Measurements from ENCODE around the gene GXYLT2.
"Not testable (repeated sequence)": the region's sequence is repeated elsewhere in the genome, so short reads cannot be mapped to it uniquely, and the experiment has no call there.

The GXYLT2 gene

DNA sequence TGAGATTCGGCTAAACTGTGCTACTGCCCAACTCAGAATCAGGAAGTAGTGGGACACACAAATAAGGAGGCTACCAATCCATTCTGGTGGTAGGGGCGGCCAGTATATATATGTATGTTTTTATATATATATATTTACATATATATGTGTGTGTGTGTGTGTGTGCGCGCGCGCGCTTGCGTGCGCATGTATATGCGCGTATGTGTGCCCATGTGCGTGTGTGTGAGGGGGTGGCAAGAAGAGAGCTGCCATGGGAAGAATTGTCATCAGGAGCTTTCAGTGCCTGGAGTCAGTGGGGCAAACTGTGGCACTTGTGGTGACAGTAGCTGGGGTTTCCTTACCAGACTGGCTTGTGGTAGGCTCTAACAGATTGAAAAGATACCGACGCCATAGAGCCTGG is 26.5 kb downstream of the GXYLT2 start:
- Histone ChIP-seq H3K27me3 (ENCODE audit: control insufficient read depth, insufficient read depth, low read length) (no peaks in the 10 kb centered on the region), H3K9me3 (ENCODE audit: control insufficient read depth, low read length) (no peaks in the 10 kb centered on the region), H3K4me3 (ENCODE audit: low read length) (no peak overlapping the region), H3K9ac (ENCODE audit: low read length) (no peak overlapping the region), H3K4me1 (ENCODE audit: control insufficient read depth, insufficient read depth, low read length) (no peaks in the 10 kb centered on the region), H3K36me3 (ENCODE audit: control insufficient read depth, insufficient read depth, low read length) (no peaks in the 10 kb centered on the region)

GRCh38 chr3:72916250-72916649 is 28.4 kb downstream of the GXYLT2 start:
- H3K4me1 ChIP-seq (ENCODE audit: control insufficient read depth, insufficient read depth, low read length) = no peaks in the 10 kb centered on the region
- H3K27me3 ChIP-seq (ENCODE audit: control insufficient read depth, insufficient read depth, low read length) = no peaks in the 10 kb centered on the region
- H3K9me3 ChIP-seq (ENCODE audit: control insufficient read depth, low read length) = no peaks in the 10 kb centered on the region
- no peak overlapping the region for H3K9ac ChIP-seq (ENCODE audit: low read length)
- H3K36me3 ChIP-seq (ENCODE audit: control insufficient read depth, insufficient read depth, low read length) = no peaks in the 10 kb centered on the region
- H3K4me3 ChIP-seq (ENCODE audit: low read length) = no peak overlapping the region

- H3K4me1 ChIP-seq (ENCODE audit: control insufficient read depth, insufficient read depth, low read length) = no peaks in the 10 kb centered on the region
- H3K4me3 ChIP-seq (ENCODE audit: low read length) = no peak overlapping the region
- no peaks in the 10 kb centered on the region for H3K27me3 ChIP-seq (ENCODE audit: control insufficient read depth, insufficient read depth, low read length)
- H3K9me3 ChIP-seq (ENCODE audit: control insufficient read depth, low read length) = no peaks in the 10 kb centered on the region
- H3K36me3 ChIP-seq (ENCODE audit: control insufficient read depth, insufficient read depth, low read length) = no peaks in the 10 kb centered on the region
- H3K9ac ChIP-seq (ENCODE audit: low read length) = no peak overlapping the region
These were observed 31.7 kb downstream of the GXYLT2 start for GRCh38 chr3:72919520-72919919.

DNA sequence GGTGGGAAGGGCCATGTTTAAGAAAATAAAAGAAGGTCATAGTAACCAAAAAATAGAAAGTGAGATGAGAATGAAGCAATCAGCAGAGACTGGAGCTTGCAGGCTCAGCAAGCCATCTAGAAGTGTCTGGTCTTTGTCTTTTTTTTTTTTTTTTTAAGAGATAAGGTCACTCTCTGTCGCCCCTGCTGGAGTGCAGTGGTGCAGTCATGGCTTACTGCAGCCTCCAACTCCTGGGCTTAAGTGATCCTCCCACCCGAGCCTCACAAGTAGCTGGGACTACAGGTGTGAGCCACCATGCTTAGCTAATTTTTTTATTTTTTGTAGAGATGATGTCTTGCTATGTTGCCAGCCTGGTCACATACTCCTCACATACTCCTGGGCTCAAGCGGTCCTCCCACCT is 36.2 kb downstream of the GXYLT2 start:
- no peaks in the 10 kb centered on the region for H3K4me1 ChIP-seq (ENCODE audit: control insufficient read depth, insufficient read depth, low read length)
- H3K9ac ChIP-seq (ENCODE audit: low read length) = no peak overlapping the region
- H3K9me3 ChIP-seq (ENCODE audit: control insufficient read depth, low read length) = no peaks in the 10 kb centered on the region
- H3K36me3 ChIP-seq (ENCODE audit: control insufficient read depth, insufficient read depth, low read length) = no peaks in the 10 kb centered on the region
- H3K27me3 ChIP-seq (ENCODE audit: control insufficient read depth, insufficient read depth, low read length) = no peaks in the 10 kb centered on the region
- no peak overlapping the region for H3K4me3 ChIP-seq (ENCODE audit: low read length)

DNA sequence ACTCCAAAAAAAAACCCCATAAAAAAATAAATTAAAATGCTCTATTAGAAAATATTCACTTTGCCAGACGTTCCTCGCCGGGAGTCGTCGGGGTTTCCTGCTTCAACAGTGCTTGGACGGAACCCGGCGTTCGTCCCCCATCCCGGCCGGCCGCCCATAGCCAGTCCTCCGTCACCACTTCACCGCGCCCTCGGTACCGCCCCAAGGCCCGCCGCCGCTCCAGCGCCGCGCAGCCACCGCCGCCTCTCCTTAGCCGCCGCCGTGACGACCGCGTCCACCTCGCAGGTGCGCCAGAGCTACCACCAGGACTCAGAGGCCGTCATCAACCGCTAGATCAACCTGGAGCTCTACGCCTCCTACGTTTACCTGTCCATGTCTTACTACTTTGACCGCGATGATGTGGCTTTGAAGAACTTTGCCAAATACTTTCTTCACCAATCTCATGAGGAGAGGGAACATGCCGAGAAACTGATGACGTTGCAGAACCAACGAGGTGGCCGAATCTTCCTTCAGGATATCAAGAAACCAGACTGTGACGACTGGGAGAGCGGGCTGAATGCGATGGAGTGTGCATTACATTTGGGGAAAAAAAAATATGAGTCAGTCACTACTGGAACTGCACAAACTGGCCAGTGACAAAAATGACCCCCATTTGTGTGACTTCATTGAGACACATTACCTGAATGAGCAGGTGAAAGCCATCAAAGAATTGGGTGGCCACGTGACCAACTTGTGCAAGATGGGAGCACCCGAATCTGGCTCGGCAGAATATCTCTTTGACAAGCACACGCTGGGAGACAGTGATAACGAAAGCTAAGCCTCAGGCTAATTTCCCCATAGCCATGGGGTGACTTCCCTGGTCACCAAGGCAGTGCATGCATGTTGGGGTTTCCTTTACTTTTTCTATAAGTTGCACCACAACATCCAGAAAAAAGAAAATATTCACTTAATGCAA is 41.2 kb downstream of the GXYLT2 start:
- H3K9ac ChIP-seq (ENCODE audit: low read length); H3K27me3 ChIP-seq (ENCODE audit: control insufficient read depth, insufficient read depth, low read length); H3K36me3 ChIP-seq (ENCODE audit: control insufficient read depth, insufficient read depth, low read length); H3K4me1 ChIP-seq (ENCODE audit: control insufficient read depth, insufficient read depth, low read length); H3K4me3 ChIP-seq (ENCODE audit: low read length); H3K9me3 ChIP-seq (ENCODE audit: control insufficient read depth, low read length): not testable (repeated sequence)

GRCh38 chr3:72930754-72931153 is 42.9 kb downstream of the GXYLT2 start:
- H3K27me3 ChIP-seq (ENCODE audit: control insufficient read depth, insufficient read depth, low read length) = no peaks in the 10 kb centered on the region
- no peaks in the 10 kb centered on the region for H3K9me3 ChIP-seq (ENCODE audit: control insufficient read depth, low read length)
- H3K9ac ChIP-seq (ENCODE audit: low read length) = no peak overlapping the region
- no peak overlapping the region for H3K4me3 ChIP-seq (ENCODE audit: low read length)
- H3K36me3 ChIP-seq (ENCODE audit: control insufficient read depth, insufficient read depth, low read length) = no peaks in the 10 kb centered on the region
- no peaks in the 10 kb centered on the region for H3K4me1 ChIP-seq (ENCODE audit: control insufficient read depth, insufficient read depth, low read length)

GRCh38 chr3:72932416-72932815 is 44.6 kb downstream of the GXYLT2 start:
- no peaks in the 10 kb centered on the region for H3K27me3 ChIP-seq (ENCODE audit: control insufficient read depth, insufficient read depth, low read length)
- no peaks in the 10 kb centered on the region for H3K36me3 ChIP-seq (ENCODE audit: control insufficient read depth, insufficient read depth, low read length)
- no peak overlapping the region for H3K4me3 ChIP-seq (ENCODE audit: low read length)
- H3K9me3 ChIP-seq (ENCODE audit: control insufficient read depth, low read length) = no peaks in the 10 kb centered on the region
- H3K4me1 ChIP-seq (ENCODE audit: control insufficient read depth, insufficient read depth, low read length) = no peaks in the 10 kb centered on the region
- no peak overlapping the region for H3K9ac ChIP-seq (ENCODE audit: low read length)

- Histone ChIP-seq H3K9ac (ENCODE audit: low read length) (no peak overlapping the region), H3K4me3 (ENCODE audit: low read length) (no peak overlapping the region), H3K36me3 (ENCODE audit: control insufficient read depth, insufficient read depth, low read length) (no peaks in the 10 kb centered on the region), H3K27me3 (ENCODE audit: control insufficient read depth, insufficient read depth, low read length) (no peaks in the 10 kb centered on the region), H3K4me1 (ENCODE audit: control insufficient read depth, insufficient read depth, low read length) (peaks cover 6% of the 10 kb centered on the region), H3K9me3 (ENCODE audit: control insufficient read depth, low read length) (no peaks in the 10 kb centered on the region)
These were observed 50.8 kb downstream of the GXYLT2 start for GRCh38 chr3:72938471-72939265.

DNA sequence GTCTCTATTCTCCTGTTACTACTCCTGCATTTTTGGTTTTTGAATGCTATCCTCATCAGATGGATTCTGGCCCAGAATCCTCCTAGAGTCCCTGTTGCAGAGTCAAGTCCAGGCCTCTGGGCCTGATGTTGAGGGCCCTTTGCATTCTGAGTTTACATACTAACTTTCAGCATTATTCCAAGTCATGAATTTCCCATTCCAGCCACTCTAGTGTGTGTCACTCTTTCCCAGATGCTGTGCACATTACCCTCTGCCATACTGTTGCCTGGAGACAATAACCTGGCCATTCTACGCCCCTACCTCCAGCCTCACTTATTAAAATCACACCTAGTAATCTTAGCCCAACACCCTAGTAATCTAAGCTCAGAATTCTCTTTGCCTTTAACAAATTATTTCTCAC is 53.4 kb downstream of the GXYLT2 start:
- H3K4me1 ChIP-seq (ENCODE audit: control insufficient read depth, insufficient read depth, low read length) = peaks cover 6% of the 10 kb centered on the region
- no peaks in the 10 kb centered on the region for H3K36me3 ChIP-seq (ENCODE audit: control insufficient read depth, insufficient read depth, low read length)
- no peak overlapping the region for H3K4me3 ChIP-seq (ENCODE audit: low read length)
- no peak overlapping the region for H3K9ac ChIP-seq (ENCODE audit: low read length)
- no peaks in the 10 kb centered on the region for H3K27me3 ChIP-seq (ENCODE audit: control insufficient read depth, insufficient read depth, low read length)
- H3K9me3 ChIP-seq (ENCODE audit: control insufficient read depth, low read length) = no peaks in the 10 kb centered on the region

- Histone ChIP-seq H3K4me1 (ENCODE audit: control insufficient read depth, insufficient read depth, low read length) (peaks cover 6% of the 10 kb centered on the region), H3K27me3 (ENCODE audit: control insufficient read depth, insufficient read depth, low read length) (no peaks in the 10 kb centered on the region), H3K9ac (ENCODE audit: low read length) (no peak overlapping the region), H3K4me3 (ENCODE audit: low read length) (no peak overlapping the region), H3K9me3 (ENCODE audit: control insufficient read depth, low read length) (no peaks in the 10 kb centered on the region), H3K36me3 (ENCODE audit: control insufficient read depth, insufficient read depth, low read length) (no peaks in the 10 kb centered on the region)
These were observed 54.6 kb downstream of the GXYLT2 start for GRCh38 chr3:72942427-72942826.

GRCh38 chr3:72944696-72945095 is 56.9 kb downstream of the GXYLT2 start:
- Histone ChIP-seq H3K27me3 (ENCODE audit: control insufficient read depth, insufficient read depth, low read length) (no peaks in the 10 kb centered on the region), H3K9ac (ENCODE audit: low read length) (no peak overlapping the region), H3K4me1 (ENCODE audit: control insufficient read depth, insufficient read depth, low read length) (peaks cover 3% of the 10 kb centered on the region), H3K9me3 (ENCODE audit: control insufficient read depth, low read length) (no peaks in the 10 kb centered on the region), H3K4me3 (ENCODE audit: low read length) (no peak overlapping the region), H3K36me3 (ENCODE audit: control insufficient read depth, insufficient read depth, low read length) (no peaks in the 10 kb centered on the region)

Data from mucosa of stomach (tissue), 1 donor.